Glutamatergic neuron (in vitro differentiated cells): ENCODE measurements around the gene COQ3. TPM values are rescaled to one million over a fixed set of nuclear protein-coding genes. Genes with fewer than 3 reads are reported as not detected.

Source experiments
- DNase-seq: peaks from one replicate; pipeline ENCODE4 v3.0.0; 2022
- H3K27ac Mint-ChIP-seq: one replicate; pipeline ENCODE4 v1.8.0; 2020; ENCODE audit warnings: mild to moderate bottlenecking, mixed read lengths, inconsistent platforms; ENCODE audit not compliant: unreplicated experiment
- H3K27me3 Mint-ChIP-seq: one replicate; pipeline ENCODE4 v1.8.0; 2020; ENCODE audit warnings: mild to moderate bottlenecking, moderate library complexity, mixed read lengths, inconsistent platforms; ENCODE audit not compliant: unreplicated experiment
- H3K36me3 Mint-ChIP-seq: one replicate; pipeline ENCODE4 v1.8.0; 2020; ENCODE audit warnings: mild to moderate bottlenecking, mixed read lengths, inconsistent platforms; ENCODE audit not compliant: unreplicated experiment
- H3K4me1 Mint-ChIP-seq: one replicate; pipeline ENCODE4 v1.8.0; 2020; ENCODE audit warnings: mild to moderate bottlenecking, low read depth, mixed read lengths, inconsistent platforms; ENCODE audit not compliant: unreplicated experiment
- H3K4me3 Mint-ChIP-seq: one replicate; pipeline ENCODE4 v1.8.0; 2020; ENCODE audit warnings: mild to moderate bottlenecking, mixed read lengths, inconsistent platforms; ENCODE audit not compliant: unreplicated experiment
- H3K9me3 Mint-ChIP-seq: one replicate; pipeline ENCODE4 v1.8.0; 2020; ENCODE audit warnings: mild to moderate bottlenecking, moderate library complexity, mixed read lengths, inconsistent platforms; ENCODE audit not compliant: unreplicated experiment
- CTCF ChIP-seq: fragments of 200-600 bp; sonication (generic); IDR thresholded peaks from one replicate; pipeline ENCODE4 v1.5.0; 2021; ENCODE audit not compliant: partially characterized antibody, unreplicated experiment
- total RNA-seq: library from RNA; stranded (reverse); fragmentation: NEBNext Ultra II Directional; extraction: Animal tissue kit (Norgen Biotek cat#: 25700); gene quantifications from one replicate; pipeline ENCODE4 v1.2.1, GENCODE V29; 2021; ENCODE audit not compliant: unreplicated experiment

COQ3 gene
- total RNA-seq, 1 donor from 2014 or later = 3.8 TPM

- no peak overlapping the region for H3K4me3 Mint-ChIP-seq
- H3K4me1 Mint-ChIP-seq = peaks cover 27% of the 10 kb centered on the region
- H3K27ac Mint-ChIP-seq = no peak overlapping the region
- H3K9me3 Mint-ChIP-seq = peaks cover 14% of the 10 kb centered on the region
- no peak for TF ChIP-seq CTCF
- DNase-seq = no peak
- no peaks in the 10 kb centered on the region for H3K36me3 Mint-ChIP-seq
- peaks cover 5% of the 10 kb centered on the region for H3K27me3 Mint-ChIP-seq
Measured at GRCh38 chr6:99427988-99428387, 34.0 kb upstream of the COQ3 start.

GRCh38 chr6:99426451-99426757 lies 32.4 kb upstream of the COQ3 start:
- no peak for TF ChIP-seq CTCF
- H3K27ac Mint-ChIP-seq = peak overlapping the region; percentile 99
- H3K4me1 Mint-ChIP-seq = peaks cover 28% of the 10 kb centered on the region
- peaks cover 5% of the 10 kb centered on the region for H3K27me3 Mint-ChIP-seq
- DNase-seq = no peak
- no peaks in the 10 kb centered on the region for H3K36me3 Mint-ChIP-seq
- H3K9me3 Mint-ChIP-seq = peaks cover 14% of the 10 kb centered on the region
- H3K4me3 Mint-ChIP-seq = peak overlapping the region; percentile 93

- Mint-ChIP-seq H3K36me3 (no peaks in the 10 kb centered on the region), H3K9me3 (peaks cover 14% of the 10 kb centered on the region), H3K4me1 (peaks cover 33% of the 10 kb centered on the region), H3K27me3 (peaks cover 5% of the 10 kb centered on the region), H3K4me3 (peak overlapping the region; percentile 93), H3K27ac (peak overlapping the region; percentile 99)
- peak; percentile 21 for TF ChIP-seq CTCF
- DNase-seq = peak; percentile 77
Measured at GRCh38 chr6:99425647-99426450, 31.9 kb upstream of the COQ3 start.

- Mint-ChIP-seq H3K27ac (peak within 1 kb of the TSS; percentile 99), H3K4me1 (peaks cover 38% of the 10 kb centered on the region), H3K4me3 (peak within 1 kb of the TSS; percentile 93), H3K9me3 (peaks cover 12% of the 10 kb centered on the region), H3K27me3 (peaks cover 5% of the 10 kb centered on the region), H3K36me3 (no peaks in the 10 kb centered on the region)
- no peak for TF ChIP-seq CTCF
- peak; percentile 87 for DNase-seq
Measured at GRCh38 chr6:99424761-99425646, 31.0 kb upstream of the COQ3 start, which contains the start of gene PNISR. TSS of gene PNISR (minus strand) at chr6:99425308. CDS start at chr6:99414659, 10,649 bp downstream.
